Measurements from ENCODE around the gene RBM19.

Gene RBM19

DNA sequence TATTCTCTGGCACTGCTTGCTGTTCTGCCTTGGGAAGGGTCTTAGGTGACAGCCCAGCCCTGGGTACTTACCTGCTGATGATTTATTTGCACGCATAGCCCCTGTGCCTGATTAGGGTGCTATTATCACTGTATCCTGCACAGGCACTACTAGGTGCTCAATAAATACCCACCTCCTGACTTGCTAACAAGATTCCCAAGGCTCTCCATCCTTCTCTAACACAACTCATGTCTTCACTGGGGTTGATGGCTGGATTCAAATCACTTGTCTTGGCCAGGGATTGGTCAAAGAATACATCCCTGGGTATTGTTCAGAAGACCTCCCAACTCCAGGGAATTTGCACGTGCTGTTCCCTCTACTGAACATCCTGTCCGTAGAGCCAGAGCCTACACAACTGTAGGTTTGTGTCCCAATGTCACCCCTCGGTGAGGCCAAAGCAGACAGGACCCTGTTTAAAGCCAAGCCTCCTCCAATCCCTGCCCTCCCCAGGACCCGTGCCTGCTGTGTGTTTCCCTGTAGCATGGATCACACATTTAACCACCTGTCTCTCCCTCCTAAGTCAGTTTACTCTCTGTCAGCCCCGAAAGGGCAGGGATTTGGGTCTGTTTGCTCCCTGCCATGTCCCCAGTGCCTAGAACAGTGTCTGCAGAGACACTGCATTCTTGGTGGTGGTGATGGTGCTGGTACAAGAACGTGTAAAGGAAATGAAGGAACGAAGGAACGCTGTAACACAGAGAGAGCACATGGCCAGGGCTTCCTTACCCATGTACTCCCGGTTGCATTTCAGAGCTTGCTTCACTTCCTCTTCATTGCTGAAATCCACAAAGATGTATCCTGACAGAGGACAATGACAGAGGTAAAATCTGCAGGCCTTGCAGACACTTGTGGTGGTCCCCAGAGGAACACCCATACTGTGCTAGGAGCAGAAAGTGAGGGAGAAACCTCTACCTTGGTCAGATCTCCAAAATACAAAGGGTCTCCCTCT, 16.5 kb downstream of the RBM19 start:
- TF ChIP-seq, protein P1, sequence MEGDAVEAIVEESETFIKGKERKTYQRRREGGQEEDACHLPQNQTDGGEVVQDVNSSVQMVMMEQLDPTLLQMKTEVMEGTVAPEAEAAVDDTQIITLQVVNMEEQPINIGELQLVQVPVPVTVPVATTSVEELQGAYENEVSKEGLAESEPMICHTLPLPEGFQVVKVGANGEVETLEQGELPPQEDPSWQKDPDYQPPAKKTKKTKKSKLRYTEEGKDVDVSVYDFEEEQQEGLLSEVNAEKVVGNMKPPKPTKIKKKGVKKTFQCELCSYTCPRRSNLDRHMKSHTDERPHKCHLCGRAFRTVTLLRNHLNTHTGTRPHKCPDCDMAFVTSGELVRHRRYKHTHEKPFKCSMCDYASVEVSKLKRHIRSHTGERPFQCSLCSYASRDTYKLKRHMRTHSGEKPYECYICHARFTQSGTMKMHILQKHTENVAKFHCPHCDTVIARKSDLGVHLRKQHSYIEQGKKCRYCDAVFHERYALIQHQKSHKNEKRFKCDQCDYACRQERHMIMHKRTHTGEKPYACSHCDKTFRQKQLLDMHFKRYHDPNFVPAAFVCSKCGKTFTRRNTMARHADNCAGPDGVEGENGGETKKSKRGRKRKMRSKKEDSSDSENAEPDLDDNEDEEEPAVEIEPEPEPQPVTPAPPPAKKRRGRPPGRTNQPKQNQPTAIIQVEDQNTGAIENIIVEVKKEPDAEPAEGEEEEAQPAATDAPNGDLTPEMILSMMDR (conservative IDR thresholded peaks at IDR 0.05): no peak
- H3K27ac ChIP-seq: no peak overlapping the region

- no peak overlapping the region for H3K27ac ChIP-seq
- TF ChIP-seq, protein P1 (conservative IDR thresholded peaks at IDR 0.05): no peak
Observed at GRCh38 chr12:113948151-113948914, 17.8 kb downstream of the RBM19 start.

DNA sequence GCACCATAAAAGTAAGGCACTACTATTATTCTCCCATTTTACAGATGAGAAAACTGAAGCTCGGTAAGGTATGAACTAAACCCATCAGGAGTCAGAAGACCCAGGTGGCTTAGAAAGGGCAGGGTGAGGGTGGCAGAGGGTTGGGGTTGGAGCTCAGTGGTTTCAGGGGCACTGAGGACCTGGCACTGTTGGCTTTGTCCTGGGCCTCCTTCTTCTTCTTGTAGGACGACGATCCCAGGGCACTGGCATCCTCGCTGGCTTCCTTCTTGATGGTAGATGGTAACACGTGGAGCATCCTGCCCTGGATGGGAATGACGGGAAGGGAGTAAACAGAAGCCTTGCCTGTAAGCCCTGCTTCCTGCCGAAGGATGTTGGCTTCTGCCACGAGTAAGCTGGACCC, 19.9 kb downstream of the RBM19 start:
- TF ChIP-seq, protein P1 (conservative IDR thresholded peaks at IDR 0.05): no peak

DNA sequence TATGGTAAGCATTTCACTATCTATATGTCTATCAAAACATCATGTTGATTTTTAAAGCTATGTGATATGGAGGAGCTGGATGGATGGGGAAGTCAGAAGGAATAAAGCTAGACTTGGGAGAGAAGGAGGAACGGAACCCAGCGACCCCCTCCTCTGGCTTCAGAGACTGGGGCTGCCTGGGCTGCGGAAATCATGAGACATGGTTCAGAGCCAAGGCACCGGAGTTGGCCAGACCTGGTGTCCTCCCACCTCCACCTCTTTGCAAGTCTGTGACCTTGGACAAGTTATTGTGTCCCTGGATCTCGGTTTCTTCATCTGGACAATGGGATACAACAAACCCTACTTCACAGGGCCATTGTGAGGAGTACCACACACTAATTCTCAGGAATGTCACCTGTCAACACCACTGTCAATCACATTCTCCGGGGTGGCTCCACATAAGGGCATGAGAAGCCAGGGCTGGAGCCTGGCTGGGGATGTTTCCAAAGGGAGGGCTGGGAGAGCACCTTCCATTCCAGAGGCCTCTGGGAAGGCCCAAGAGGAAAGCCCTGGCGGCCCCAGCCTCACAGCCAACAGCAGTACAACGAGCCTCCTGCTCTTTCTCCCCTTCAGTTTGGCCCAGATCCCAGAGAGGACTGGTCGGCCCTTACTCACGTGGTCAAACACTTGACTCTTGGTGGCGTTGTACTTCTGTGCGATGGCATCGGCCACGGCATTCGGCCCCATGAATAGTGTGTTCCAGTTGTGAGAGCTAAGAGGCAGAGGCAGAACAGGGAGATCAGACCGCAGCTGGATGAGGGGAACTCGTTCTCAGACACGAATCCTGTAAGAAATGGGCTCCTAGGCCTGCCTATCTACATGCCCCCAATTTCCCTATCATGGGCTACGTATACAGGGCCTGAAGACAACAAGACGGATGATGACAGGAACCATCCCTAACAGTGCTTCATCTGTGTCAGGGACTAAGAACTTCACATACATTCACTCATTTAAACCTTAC, 20.7 kb downstream of the RBM19 start:
- TF ChIP-seq, protein P1 (conservative IDR thresholded peaks at IDR 0.05): no peak
- H3K27ac ChIP-seq: no peak overlapping the region

More for the DNA sequence above, 19.9 kb downstream of the RBM19 start:
- H3K27ac ChIP-seq: no peak overlapping the region

- TF ChIP-seq, protein P1 (conservative IDR thresholded peaks at IDR 0.05): no peak
- no peak overlapping the region for H3K27ac ChIP-seq
Observed at GRCh38 chr12:113942209-113942608, 23.9 kb downstream of the RBM19 start.

DNA sequence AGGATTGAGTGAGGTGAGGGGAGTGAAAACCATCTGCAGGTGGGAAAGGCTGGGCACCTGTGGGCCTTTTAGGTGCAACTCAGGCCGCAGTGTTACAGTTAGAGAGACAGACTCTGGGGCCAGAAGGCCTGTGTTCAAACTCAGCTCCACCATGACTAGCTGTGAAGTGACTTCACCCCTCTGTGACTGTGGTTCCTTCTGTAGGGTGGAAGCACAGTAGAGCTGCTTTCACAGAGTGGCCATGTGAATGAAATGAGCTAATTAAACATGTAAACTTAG, 25.0 kb downstream of the RBM19 start:
- TF ChIP-seq, protein P1 (conservative IDR thresholded peaks at IDR 0.05): no peak
- H3K27ac ChIP-seq: no peak overlapping the region

Measured in VCaP (cell line).